Measurements from ENCODE around the gene FOXK2.
A peak's percentile ranks its signal among the peaks of the same experiment; 100 is the strongest.

Gene FOXK2

GRCh38 chr17:82631544-82631943 lies 112.0 kb downstream of the FOXK2 start:
- Histone ChIP-seq H3K9ac (ENCODE audit: low read length) (no peak overlapping the region), H3K4me3 (ENCODE audit: low read length) (no peak overlapping the region), H3K36me3 (ENCODE audit: control insufficient read depth, insufficient read depth, low read length) (no peaks in the 10 kb centered on the region), H3K4me1 (ENCODE audit: control insufficient read depth, insufficient read depth, low read length) (peaks cover 19% of the 10 kb centered on the region), H3K27me3 (ENCODE audit: control insufficient read depth, insufficient read depth, low read length) (no peaks in the 10 kb centered on the region), H3K9me3 (ENCODE audit: control insufficient read depth, low read length) (no peaks in the 10 kb centered on the region)

GRCh38 chr17:82632451-82632850 lies 112.9 kb downstream of the FOXK2 start:
- Histone ChIP-seq H3K4me3 (ENCODE audit: low read length) (no peak overlapping the region), H3K36me3 (ENCODE audit: control insufficient read depth, insufficient read depth, low read length) (no peaks in the 10 kb centered on the region), H3K4me1 (ENCODE audit: control insufficient read depth, insufficient read depth, low read length) (peaks cover 23% of the 10 kb centered on the region), H3K9ac (ENCODE audit: low read length) (no peak overlapping the region), H3K27me3 (ENCODE audit: control insufficient read depth, insufficient read depth, low read length) (no peaks in the 10 kb centered on the region), H3K9me3 (ENCODE audit: control insufficient read depth, low read length) (peaks cover 6% of the 10 kb centered on the region)

GRCh38 chr17:82633343-82633742 lies 113.8 kb downstream of the FOXK2 start:
- Histone ChIP-seq H3K9me3 (ENCODE audit: control insufficient read depth, low read length) (peaks cover 9% of the 10 kb centered on the region), H3K27me3 (ENCODE audit: control insufficient read depth, insufficient read depth, low read length) (no peaks in the 10 kb centered on the region), H3K4me1 (ENCODE audit: control insufficient read depth, insufficient read depth, low read length) (peaks cover 21% of the 10 kb centered on the region), H3K4me3 (ENCODE audit: low read length) (no peak overlapping the region), H3K36me3 (ENCODE audit: control insufficient read depth, insufficient read depth, low read length) (no peaks in the 10 kb centered on the region), H3K9ac (ENCODE audit: low read length) (no peak overlapping the region)

GRCh38 chr17:82636626-82637598 lies 117.4 kb downstream of the FOXK2 start:
- Histone ChIP-seq H3K27me3 (ENCODE audit: control insufficient read depth, insufficient read depth, low read length) (no peaks in the 10 kb centered on the region), H3K4me3 (ENCODE audit: low read length) (peak overlapping the region; percentile 5), H3K36me3 (ENCODE audit: control insufficient read depth, insufficient read depth, low read length) (no peaks in the 10 kb centered on the region), H3K9me3 (ENCODE audit: control insufficient read depth, low read length) (peaks cover 9% of the 10 kb centered on the region), H3K4me1 (ENCODE audit: control insufficient read depth, insufficient read depth, low read length) (peaks cover 21% of the 10 kb centered on the region), H3K9ac (ENCODE audit: low read length) (peak overlapping the region; percentile 65)

GRCh38 chr17:82638183-82638773 lies 118.7 kb downstream of the FOXK2 start:
- H3K36me3 ChIP-seq (ENCODE audit: control insufficient read depth, insufficient read depth, low read length): peaks cover under 1% of the 10 kb centered on the region
- H3K9ac ChIP-seq (ENCODE audit: low read length): no peak overlapping the region
- H3K9me3 ChIP-seq (ENCODE audit: control insufficient read depth, low read length): peaks cover 9% of the 10 kb centered on the region
- H3K4me3 ChIP-seq (ENCODE audit: low read length): no peak overlapping the region
- H3K4me1 ChIP-seq (ENCODE audit: control insufficient read depth, insufficient read depth, low read length): peaks cover 21% of the 10 kb centered on the region
- no peaks in the 10 kb centered on the region for H3K27me3 ChIP-seq (ENCODE audit: control insufficient read depth, insufficient read depth, low read length)

- H3K27me3 ChIP-seq (ENCODE audit: control insufficient read depth, insufficient read depth, low read length): no peaks in the 10 kb centered on the region
- no peak overlapping the region for H3K4me3 ChIP-seq (ENCODE audit: low read length)
- H3K9me3 ChIP-seq (ENCODE audit: control insufficient read depth, low read length): peaks cover 9% of the 10 kb centered on the region
- no peak overlapping the region for H3K9ac ChIP-seq (ENCODE audit: low read length)
- peaks cover 4% of the 10 kb centered on the region for H3K36me3 ChIP-seq (ENCODE audit: control insufficient read depth, insufficient read depth, low read length)
- peaks cover 18% of the 10 kb centered on the region for H3K4me1 ChIP-seq (ENCODE audit: control insufficient read depth, insufficient read depth, low read length)
These were observed 120.1 kb downstream of the FOXK2 start for GRCh38 chr17:82639628-82640027.

- H3K4me3 ChIP-seq (ENCODE audit: low read length): no peak overlapping the region
- peaks cover 18% of the 10 kb centered on the region for H3K4me1 ChIP-seq (ENCODE audit: control insufficient read depth, insufficient read depth, low read length)
- H3K9me3 ChIP-seq (ENCODE audit: control insufficient read depth, low read length): peaks cover 9% of the 10 kb centered on the region
- H3K36me3 ChIP-seq (ENCODE audit: control insufficient read depth, insufficient read depth, low read length): peaks cover 4% of the 10 kb centered on the region
- no peak overlapping the region for H3K9ac ChIP-seq (ENCODE audit: low read length)
- H3K27me3 ChIP-seq (ENCODE audit: control insufficient read depth, insufficient read depth, low read length): no peaks in the 10 kb centered on the region
These were observed 120.5 kb downstream of the FOXK2 start for GRCh38 chr17:82640036-82640435.

- H3K9ac ChIP-seq (ENCODE audit: low read length): no peak overlapping the region
- peaks cover 4% of the 10 kb centered on the region for H3K36me3 ChIP-seq (ENCODE audit: control insufficient read depth, insufficient read depth, low read length)
- peaks cover 9% of the 10 kb centered on the region for H3K4me1 ChIP-seq (ENCODE audit: control insufficient read depth, insufficient read depth, low read length)
- no peak overlapping the region for H3K4me3 ChIP-seq (ENCODE audit: low read length)
- H3K9me3 ChIP-seq (ENCODE audit: control insufficient read depth, low read length): peaks cover 7% of the 10 kb centered on the region
- H3K27me3 ChIP-seq (ENCODE audit: control insufficient read depth, insufficient read depth, low read length): no peaks in the 10 kb centered on the region
These were observed 122.5 kb downstream of the FOXK2 start for GRCh38 chr17:82642022-82642421.

- Histone ChIP-seq H3K4me3 (ENCODE audit: low read length) (no peak overlapping the region), H3K27me3 (ENCODE audit: control insufficient read depth, insufficient read depth, low read length) (no peaks in the 10 kb centered on the region), H3K9me3 (ENCODE audit: control insufficient read depth, low read length) (no peaks in the 10 kb centered on the region), H3K36me3 (ENCODE audit: control insufficient read depth, insufficient read depth, low read length) (peaks cover 4% of the 10 kb centered on the region), H3K4me1 (ENCODE audit: control insufficient read depth, insufficient read depth, low read length) (peaks cover 8% of the 10 kb centered on the region), H3K9ac (ENCODE audit: low read length) (no peak overlapping the region)
These were observed 124.6 kb downstream of the FOXK2 start for GRCh38 chr17:82644148-82644547.

- peaks cover 4% of the 10 kb centered on the region for H3K36me3 ChIP-seq (ENCODE audit: control insufficient read depth, insufficient read depth, low read length)
- no peaks in the 10 kb centered on the region for H3K9me3 ChIP-seq (ENCODE audit: control insufficient read depth, low read length)
- H3K27me3 ChIP-seq (ENCODE audit: control insufficient read depth, insufficient read depth, low read length): no peaks in the 10 kb centered on the region
- H3K4me1 ChIP-seq (ENCODE audit: control insufficient read depth, insufficient read depth, low read length): peaks cover 15% of the 10 kb centered on the region
- H3K9ac ChIP-seq (ENCODE audit: low read length): no peak overlapping the region
- no peak overlapping the region for H3K4me3 ChIP-seq (ENCODE audit: low read length)
These were observed 126.0 kb downstream of the FOXK2 start for GRCh38 chr17:82645516-82645915.

- peak overlapping the region; percentile 92 for H3K9ac ChIP-seq (ENCODE audit: low read length)
- no peaks in the 10 kb centered on the region for H3K27me3 ChIP-seq (ENCODE audit: control insufficient read depth, insufficient read depth, low read length)
- H3K36me3 ChIP-seq (ENCODE audit: control insufficient read depth, insufficient read depth, low read length): peaks cover 4% of the 10 kb centered on the region
- no peaks in the 10 kb centered on the region for H3K9me3 ChIP-seq (ENCODE audit: control insufficient read depth, low read length)
- peak overlapping the region; percentile 66 for H3K4me3 ChIP-seq (ENCODE audit: low read length)
- peaks cover 17% of the 10 kb centered on the region for H3K4me1 ChIP-seq (ENCODE audit: control insufficient read depth, insufficient read depth, low read length)
These were observed 128.1 kb downstream of the FOXK2 start for GRCh38 chr17:82647593-82648164.

- H3K4me3 ChIP-seq (ENCODE audit: low read length): peak within 1 kb of the TSS; percentile 66
- H3K27me3 ChIP-seq (ENCODE audit: control insufficient read depth, insufficient read depth, low read length): no peaks in the 10 kb centered on the region
- no peaks in the 10 kb centered on the region for H3K9me3 ChIP-seq (ENCODE audit: control insufficient read depth, low read length)
- H3K36me3 ChIP-seq (ENCODE audit: control insufficient read depth, insufficient read depth, low read length): peaks cover 4% of the 10 kb centered on the region
- H3K4me1 ChIP-seq (ENCODE audit: control insufficient read depth, insufficient read depth, low read length): peaks cover 23% of the 10 kb centered on the region
- peak within 1 kb of the TSS; percentile 92 for H3K9ac ChIP-seq (ENCODE audit: low read length)
These were observed 128.7 kb downstream of the FOXK2 start, which contains the start of gene WDR45B for GRCh38 chr17:82648165-82648668. TSS of gene WDR45B (minus strand) at chr17:82648444. CDS start at chr17:82648340, 104 bp downstream.

All from mucosa of stomach (tissue), 1 donor.